GM12878 (cell line): ENCODE measurements around the gene N4BP2L1. TPM values are rescaled to one million over a fixed set of nuclear protein-coding genes. Genes with fewer than 3 reads are reported as not detected.
A peak's percentile ranks its signal among the peaks of the same experiment; 100 is the strongest.

Source experiments
- ATAC-seq: fragments of 200-7000 bp; cut with Tn5 transposase; 3 replicates; pipeline ENCODE4 v1.9.1; 2020; ENCODE audit warnings: mild to moderate bottlenecking, moderate library complexity
- Bru-seq: library from RNA; stranded (reverse); fragments of 400-500 nt; gene quantifications from one replicate; lab custom pipeline; 2021; lab: Mats Ljungman, UMichigan
- BruChase-seq, 2 experiments: library from RNA; stranded (reverse); fragments of 400-500 nt; gene quantifications; one replicate each; lab custom pipeline; 2021; lab: Mats Ljungman, UMichigan
- BruUV-seq: library from RNA; stranded (reverse); fragments of 400-500 nt; replicated peaks from 2 replicates; lab custom pipeline; 2021; lab: Mats Ljungman, UMichigan
- CTCF ChIA-PET: fragments of 300-600 bp; sonication (Branson Sonifier 250); formaldehyde crosslinking; extraction: SDS; loops from one replicate; lab custom pipeline; 2021; ENCODE audit warnings: inconsistent platforms; lab: Yijun Ruan, JAX
- POLR2A ChIA-PET: fragments of 350-600 bp; formaldehyde crosslinking; extraction: SDS; loops from one replicate; lab custom pipeline; 2021; ENCODE audit warnings: inconsistent platforms; lab: Charles Lee
- RAD21 ChIA-PET: fragments of 300-600 bp; sonication (Branson Sonifier 250); formaldehyde crosslinking; loops from one replicate; lab custom pipeline; 2023; ENCODE audit warnings: antibody characterized with exemption; ENCODE audit not compliant: unreplicated experiment; lab: Charles Lee
- SMC1A ChIA-PET: fragments of 300-600 bp; sonication (Branson Sonifier 250); formaldehyde crosslinking; loops from one replicate; lab custom pipeline; 2023; ENCODE audit not compliant: unreplicated experiment, uncharacterized antibody; lab: Charles Lee
- DNase-seq: peaks from one replicate; pipeline ENCODE4 v3.0.0-alpha.2; 2011; ENCODE audit warnings: low read depth, low spot score
- FAIRE-seq: peaks from 3 replicates; lab custom pipeline; 2011; peaks lifted over from hg19 to GRCh38; lab: Jason Lieb, UNC
- H2AFZ ChIP-seq: 2 replicates; pipeline ENCODE4 v1.6.0; 2011; ENCODE audit warnings: low read depth, low read length, control low read depth; ENCODE audit not compliant: control insufficient read depth
- H3K27ac ChIP-seq: 2 replicates; pipeline ENCODE4 v1.5.1; 2011; ENCODE audit warnings: control low read depth; ENCODE audit not compliant: control insufficient read depth, insufficient read depth
- H3K27me3 ChIP-seq, 2 experiments: replicated peaks in 1 of 2; 2 replicates each; pipeline versions ENCODE4 v1.6.0 to v1.6.1; 2011; ENCODE audit warnings: low read length in 1 of 2; ENCODE audit not compliant: control insufficient read depth in 2 of 2, insufficient read depth in 2 of 2
- H3K36me3 ChIP-seq, 2 experiments: 2 replicates each; pipeline ENCODE4 v1.5.1; 2011; ENCODE audit warnings: low read length in 1 of 2; ENCODE audit not compliant: control insufficient read depth in 2 of 2, insufficient read depth in 2 of 2
- H3K4me1 ChIP-seq: 2 replicates; pipeline ENCODE4 v1.6.1; 2011; ENCODE audit warnings: mild to moderate bottlenecking, low read length, moderate library complexity, mixed read lengths; ENCODE audit not compliant: control insufficient read depth, insufficient read depth
- H3K4me2 ChIP-seq: 2 replicates; pipeline ENCODE4 v1.6.0; 2011; ENCODE audit warnings: control low read depth; ENCODE audit not compliant: control insufficient read depth, insufficient read depth
- H3K4me3 ChIP-seq: fragments of 200-600 bp; sonication (generic); 2 replicates; pipeline ENCODE4 v1.5.1; 2016
- H3K79me2 ChIP-seq: 2 replicates; pipeline ENCODE4 v1.6.0; 2011; ENCODE audit warnings: low read length; ENCODE audit not compliant: control insufficient read depth, insufficient read depth
- H3K9ac ChIP-seq: 2 replicates; pipeline ENCODE4 v1.8.0; 2011; ENCODE audit warnings: low read length, control low read depth, mixed read lengths; ENCODE audit not compliant: control insufficient read depth, insufficient read depth
- H3K9me3 ChIP-seq: replicated peaks from 3 replicates; pipeline ENCODE4 v1.5.1; 2011; ENCODE audit warnings: mild to moderate bottlenecking, low read length; ENCODE audit not compliant: control insufficient read depth, insufficient read depth
- H4K20me1 ChIP-seq: 2 replicates; pipeline ENCODE4 v1.6.0; 2011; ENCODE audit not compliant: control insufficient read depth, insufficient read depth
- ATF2 ChIP-seq: IDR thresholded peaks from 2 replicates; pipeline ENCODE4 v1.6.1; 2012; ENCODE audit warnings: low read length, inconsistent platforms
- EGR1 ChIP-seq, 2 experiments: IDR thresholded peaks; 1 replicate in 1 of 2; 2 replicates in 1 of 2; pipeline ENCODE4 v1.6.1; 2011 to 2012; ENCODE audit warnings: low read depth in 2 of 2, low read length in 2 of 2, borderline replicate concordance in 1 of 2, mild to moderate bottlenecking in 1 of 2, moderate library complexity in 1 of 2
- POU2F2 ChIP-seq: IDR thresholded peaks from 3 replicates; pipeline ENCODE4 v1.6.1; 2011; ENCODE audit warnings: low read depth, mild to moderate bottlenecking, low read length, borderline replicate concordance
- SMAD1 ChIP-seq: fragments of 450-650 bp; IDR thresholded peaks from 2 replicates; pipeline ENCODE4 v1.6.1; 2018; ENCODE audit warnings: mild to moderate bottlenecking, low read depth; ENCODE audit not compliant: partially characterized antibody
- SMARCA5 ChIP-seq: fragments of 450-650 bp; IDR thresholded peaks from 2 replicates; pipeline ENCODE4 v1.6.1; 2017; ENCODE audit warnings: mild to moderate bottlenecking
- TAF1 ChIP-seq: IDR thresholded peaks from 2 replicates; pipeline ENCODE4 v1.6.1; 2011; ENCODE audit warnings: mild to moderate bottlenecking, low read depth, low read length, borderline replicate concordance
- USF1 ChIP-seq: IDR thresholded peaks from 2 replicates; pipeline ENCODE4 v1.6.1; 2011; ENCODE audit warnings: borderline replicate concordance, low read depth, mild to moderate bottlenecking, moderate library complexity, mixed read lengths, low read length; ENCODE audit not compliant: insufficient read depth; ENCODE audit errors: extremely low read length
- ZNF207 ChIP-seq: fragments of 450-650 bp; IDR thresholded peaks from 2 replicates; pipeline ENCODE4 v1.6.1; 2014; ENCODE audit warnings: antibody characterized with exemption, mild to moderate bottlenecking, borderline replicate concordance
- ZNF687 ChIP-seq: fragments of 450-650 bp; IDR thresholded peaks from 2 replicates; pipeline ENCODE4 v1.6.1; 2017; ENCODE audit warnings: mild to moderate bottlenecking, moderate library complexity
- WGBS: methylation state at CpG from one replicate; pipeline ENCODE4 v1.1.6; 2016; ENCODE audit warnings: low lambda C conversion rate; ENCODE audit not compliant: insufficient replicate concordance, insufficient coverage; ENCODE audit errors: missing lambda C conversion rate; 5-methylcytosine and 5-hydroxymethylcytosine counted together
- in situ Hi-C: fragments of 300-500 bp; cut with MboI; formaldehyde crosslinking; loops from 9 replicates; pipeline ENCODE4 v1.14.3; 2018; ENCODE audit warnings: mixed read lengths
- intact Hi-C: fragments of 100-400 bp; cut with micrococcal nuclease; formaldehyde crosslinking; loops from one replicate; pipeline ENCODE4 v1.14.2; 2022; ENCODE audit not compliant: unreplicated experiment
- long read RNA-seq, 2 experiments: library from polyadenylated mRNA; unstranded; transcript quantifications; one replicate each; pipeline ENCODE4 v2.0.0, GENCODE V29; 2019 to 2020
- polyA minus RNA-seq, 3 experiments: library from RNA; depleted of rRNA, polyadenylated mRNA; stranded (reverse); fragments of >200 nt; gene quantifications; 2 replicates each; pipeline ENCODE4 v1.2.3, GENCODE V29; 2011
- polyA plus RNA-seq, 11 experiments: library from polyadenylated mRNA; depleted of rRNA in 4 of 11; unstranded in 6 of 11; stranded (reverse) in 5 of 11; fragments of >200 nt; fragmentation: Nextera tagmentation in 4 of 11; fragmentation: Illumina TruSeq in 1 of 11; extraction: Ambion mirVana in 4 of 11; extraction: Trizol in 1 of 11; gene quantifications; 1 replicate in 1 of 11; 2 replicates in 10 of 11; pipeline versions ENCODE4 v1.2.1 to v1.2.3, GENCODE V29; 2011 to 2016; ENCODE audit warnings: inconsistent platforms in 2 of 11, missing spikeins in 2 of 11, low read depth in 1 of 11
- total RNA-seq, 4 experiments: library from RNA; depleted of rRNA in 3 of 4; stranded (reverse); fragments of >200 nt in 3 of 4; fragmentation: Illumina TruSeq in 1 of 4; extraction: Trizol in 1 of 4; gene quantifications; 2 replicates each; pipeline versions ENCODE4 v1.2.1 to v1.2.3, GENCODE V29; 2013 to 2021

N4BP2L1 gene
- total RNA-seq (2013; cell fraction: nucleolus; rRNA removed), result 110 and 112 TPM in 2 replicates
- total RNA-seq (2014; rRNA removed) (11.6 and 14.7 TPM in 2 replicates), total RNA-seq (2014; rRNA removed; fragmentation: Illumina TruSeq; extraction: Trizol) (14.9 and 15.7 TPM in 2 replicates), total RNA-seq (2021) (11.2 and 12.0 TPM in 2 replicates), polyA plus RNA-seq (2011; rRNA removed) (42.5 and 68.0 TPM in 2 replicates), polyA plus RNA-seq (2014; fragmentation: Illumina TruSeq; extraction: Trizol) (16.7 and 21.4 TPM in 2 replicates), polyA plus RNA-seq (2014; fragmentation: Nextera tagmentation; extraction: Ambion mirVana) (1 to 10 TPM; 3.3 to 5.7 TPM), polyA plus RNA-seq (2014; rRNA removed) (16.9 and 23.4 TPM in 2 replicates), polyA plus RNA-seq (2016; fragmentation: Nextera tagmentation; extraction: Ambion mirVana) (10 to 100 TPM; 16.9 to 18.7 TPM), polyA minus RNA-seq (2011; rRNA and poly(A)+ RNA removed) (14.9 and 16.4 TPM in 2 replicates), Bru-seq, nascent RNA (percentile 94 among the genes with signal in this experiment), BruChase-seq, experiment 1, labeled RNA remaining after a 6-hour chase (percentile 93 among the genes with signal in this experiment), BruChase-seq, experiment 2, labeled RNA remaining after a 2-hour chase (percentile 93 among the genes with signal in this experiment)
- 13.8 TPM for polyA plus RNA-seq (2011; ENCODE audit: low read depth)
- 17.0 and 17.1 TPM in 2 replicates for polyA plus RNA-seq (2011; cell fraction: cytosol; rRNA removed)
- polyA plus RNA-seq (2011; cell fraction: nucleus; rRNA removed), result 42.6 and 52.4 TPM in 2 replicates
- polyA plus RNA-seq (2012), result 22.5 and 39.5 TPM in 2 replicates
- polyA minus RNA-seq (2011; cell fraction: cytosol; rRNA and poly(A)+ RNA removed), result 3.8 and 7.6 TPM in 2 replicates
- polyA minus RNA-seq (2011; cell fraction: nucleus; rRNA and poly(A)+ RNA removed), result 19.0 and 29.8 TPM in 2 replicates
- long read RNA-seq, experiment 1, partial matches to known transcripts, result 0 of 8 reads
- long read RNA-seq, experiment 1, other reads (novel, unspliced or antisense), result 1 of 8 reads
- long read RNA-seq, experiment 2, transcript N4BP2L1-206 (2 exons, 1,145 nt), result major isoform, 26 of 51 reads
- long read RNA-seq, experiment 2, transcript N4BP2L1-202 (5 exons, 3,046 nt), result minor isoform, 14 of 51 reads
- long read RNA-seq, experiment 2, partial matches to known transcripts, result 0 of 51 reads
- long read RNA-seq, experiment 2, other reads (novel, unspliced or antisense), result 5 of 51 reads

DNA sequence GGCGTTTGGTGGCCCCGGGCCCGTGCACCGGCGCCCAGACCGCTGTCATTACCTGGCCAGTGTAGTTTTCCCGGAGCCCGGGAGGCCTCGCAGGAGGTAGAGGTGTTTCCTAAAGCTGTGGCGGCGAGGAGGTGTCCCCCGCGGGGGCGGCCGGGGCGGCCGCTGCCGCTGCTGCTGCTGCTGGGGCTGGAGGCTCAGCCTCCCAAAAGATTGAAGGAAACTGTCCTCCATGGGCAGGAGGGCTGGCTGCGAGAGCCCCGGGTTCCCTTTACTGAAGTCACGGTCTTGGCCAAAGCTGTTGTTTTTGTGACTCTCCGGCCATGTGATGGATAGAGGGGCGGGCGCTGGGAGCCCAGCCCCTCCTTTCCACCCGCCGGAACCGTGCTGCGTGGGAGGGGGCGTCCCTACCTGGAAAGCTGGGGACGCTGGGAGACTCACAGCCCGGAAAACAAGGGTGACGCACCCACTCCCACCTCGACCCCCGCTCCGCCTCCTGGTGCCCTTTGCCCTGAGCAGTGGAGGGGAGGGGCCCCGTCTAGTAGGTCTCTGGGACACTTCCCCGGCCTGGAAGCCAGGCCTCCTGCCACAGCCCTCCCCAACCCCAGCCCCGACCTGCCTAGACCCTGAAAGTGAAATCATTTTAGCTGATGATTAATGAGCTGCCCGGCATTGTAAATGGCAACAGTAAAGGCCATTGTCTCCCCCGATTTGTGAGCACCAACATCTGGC lies at the start of gene N4BP2L1:
TSS of gene N4BP2L1 (minus strand) at position 279 of the 729 bp plus-strand sequence. CDS start at position 231, 48 bp downstream.
- RAD21 ChIA-PET, result interaction anchor here (0.6 to 2.1 kb wide), 9 partner anchors 14 to 518 kb away, joined by 3 to 8 read pairs (median 4); partner anchors contain the start of genes BRCA2, PDS5B and ZAR1L
- 0 out of 4 replicates have a peak, but pooled peaks cover 0 to 9% of the 10 kb centered on the region in 2 experiments for H3K36me3 ChIP-seq
- H3K27me3 ChIP-seq, result no peaks in the 10 kb centered on the region
- in situ Hi-C loops, result loop anchor here (25.0 kb wide), 1 partner anchor 1109 kb away; no protein-coding TSS in a partner anchor
- DNase-seq, result peak; percentile 87
- FAIRE-seq, result peak; percentile 44
- peak within 1 kb of the TSS; percentile 98 for H3K27ac ChIP-seq
- peak within 1 kb of the TSS; percentile 93 for H3K9ac ChIP-seq
- WGBS, result under 1% methylated on average over 40 of the region's 40 CpGs
- POLR2A ChIA-PET, result interaction anchor here (0.6 to 2.7 kb wide), 8 partner anchors 11 to 475 kb away, joined by 3 to 16 read pairs (median 4); partner anchors contain the start of genes BRCA2, N4BP2L2 and ZAR1L
- SMC1A ChIA-PET, result interaction anchor here (0.7 to 4.0 kb wide), 12 partner anchors 12 to 165 kb away, joined by 3 to 25 read pairs (median 6); partner anchors contain the start of genes BRCA2, N4BP2L2 and ZAR1L
- CTCF ChIA-PET, result interaction anchor here (0.6 to 5.5 kb wide), 8 partner anchors 9 to 1105 kb away, joined by 3 to 22 read pairs (median 3); partner anchors contain the start of gene N4BP2L2
- peaks cover 17% of the 10 kb centered on the region for H3K4me1 ChIP-seq
- no peaks in the 10 kb centered on the region for H4K20me1 ChIP-seq
- H3K9me3 ChIP-seq, result no peaks in the 10 kb centered on the region; the same call in 2 of the 3 replicates
- H3K4me3 ChIP-seq, result peak within 1 kb of the TSS; percentile 94
- peak within 1 kb of the TSS; percentile 95 for H3K4me2 ChIP-seq
- ATAC-seq, result peak; percentile 85
- BruUV-seq, result no TSS peak
- peaks cover 53% of the 10 kb centered on the region for H3K79me2 ChIP-seq
- intact Hi-C loops, result loop anchor here (2.0 to 10.0 kb wide), 3 partner anchors 111 to 777 kb away; partner anchors contain the start of genes BRCA2, N4BP2L2 and ZAR1L
- peak within 1 kb of the TSS; percentile 79 for H2AFZ ChIP-seq
- TF ChIP-seq POU2F2, result peak; percentile 36; the same call in 1 of the 3 replicates
- TF ChIP-seq TAF1, result peak; percentile 60; the same call in 1 of the 2 replicates
- 0 out of 2 replicates have a peak, but pooled peaks have one; percentile 50 for TF ChIP-seq SMARCA5
- peak; percentile 65 for TF ChIP-seq USF1
- peak in 1 of 2 experiments; percentile 92; a peak in 2 of 3 replicates for TF ChIP-seq EGR1 (IDR thresholded peaks at IDR 0.05; ENCODE audit: borderline replicate concordance in 1 of 2, low read depth in 2 of 2, low read length in 2 of 2)
- TF ChIP-seq ZNF207, result 0 out of 2 replicates have a peak, but pooled peaks have one; percentile 41
- TF ChIP-seq ATF2, result no peak
- TF ChIP-seq SMAD1, result no peak
- peak; percentile 69 for TF ChIP-seq ZNF687
